OCI-LY3 (cell line): ENCODE data around the gene LDB2.

ENCODE experiments used
- H2AFZ ChIP-seq: fragments of 200-600, 300-600 bp; shearing (Covaris generic); 2 replicates; pipeline ENCODE4 v1.6.0; 2014; ENCODE audit warnings: antibody characterized with exemption, low read depth, low read length
- H3K27ac ChIP-seq: fragments of 200-600, 300-600 bp; sonication (generic); 2 replicates; pipeline ENCODE4 v1.5.1; 2014; ENCODE audit warnings: mild to moderate bottlenecking, low read length, moderate library complexity, mixed read lengths
- H3K27me3 ChIP-seq: fragments of 200-600, 300-600 bp; sonication (generic); 2 replicates; pipeline ENCODE4 v1.6.1; 2014; ENCODE audit warnings: low read depth, low read length, mixed read lengths
- H3K36me3 ChIP-seq: fragments of 200-600, 300-600 bp; sonication (generic); replicated peaks from 2 replicates; pipeline ENCODE3; 2014; ENCODE audit warnings: low read depth, low read length, mixed read lengths
- H3K4me1 ChIP-seq: fragments of 300-600, 200-600 bp; sonication (generic); 2 replicates; pipeline ENCODE4 v1.6.1; 2014; ENCODE audit warnings: low read length, mixed read lengths
- H3K4me2 ChIP-seq: fragments of 200-600, 300-600 bp; sonication (generic); 2 replicates; pipeline ENCODE4 v1.6.1; 2014; ENCODE audit warnings: low read length, mixed read lengths
- H3K4me3 ChIP-seq: fragments of 300-600, 200-600 bp; sonication (generic); 2 replicates; pipeline ENCODE4 v1.5.1; 2014; ENCODE audit warnings: antibody characterized with exemption, mild to moderate bottlenecking, low read length, moderate library complexity
- H3K79me2 ChIP-seq: fragments of 300-600, 200-600 bp; shearing (Covaris generic); 2 replicates; pipeline ENCODE4 v1.6.1; 2014; ENCODE audit warnings: mild to moderate bottlenecking, low read length, mixed read lengths
- H3K9ac ChIP-seq: fragments of 300-600, 200-600 bp; shearing (Covaris generic); 2 replicates; pipeline ENCODE4 v1.6.0; 2014; ENCODE audit warnings: mild to moderate bottlenecking, low read length, moderate library complexity
- H3K9me3 ChIP-seq: fragments of 200-600, 300-600 bp; shearing (Covaris generic); 2 replicates; pipeline ENCODE4 v1.6.1; 2014; ENCODE audit warnings: low read length, mixed read lengths; ENCODE audit not compliant: insufficient read depth
- H4K20me1 ChIP-seq: fragments of 200-600, 300-600 bp; sonication (generic); 2 replicates; pipeline ENCODE4 v1.6.1; 2016; ENCODE audit warnings: low read length, mixed read lengths; ENCODE audit not compliant: insufficient read depth
- EZH2phosphoT487 ChIP-seq: fragments of 200-600 bp; shearing (Covaris generic); IDR thresholded peaks from 2 replicates; pipeline ENCODE4 v1.6.1; 2018; ENCODE audit warnings: antibody characterized with exemption, mixed run types, low read depth
- TF ChIP-seq, protein P1 (sequence below): fragments of 200-600, 300-600 bp; sonication (generic); IDR thresholded peaks from 2 replicates; pipeline ENCODE4 v1.5.1; 2014; ENCODE audit warnings: antibody characterized with exemption, low read length, low read depth

The LDB2 gene

DNA sequence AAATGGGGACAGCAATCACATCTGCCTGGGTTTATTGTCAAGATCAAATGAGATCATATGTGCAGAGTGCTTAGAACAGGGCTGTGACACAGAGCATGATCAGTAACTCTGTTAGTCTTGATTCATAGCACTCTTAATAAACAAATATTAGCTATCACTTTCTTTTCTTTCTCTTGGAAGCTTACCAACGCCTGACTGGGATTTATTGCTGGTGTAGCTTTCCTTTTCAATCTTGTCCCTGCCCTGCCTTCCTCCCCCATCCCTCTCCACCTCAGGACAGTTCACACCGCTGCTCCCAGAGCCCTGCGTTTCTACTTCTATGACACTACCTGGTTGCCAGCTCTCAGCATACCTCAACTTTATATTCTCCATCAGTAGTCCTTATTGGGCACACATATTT lies 120.7 kb downstream of the LDB2 start:
- no peak for TF ChIP-seq EZH2phosphoT487
- TF ChIP-seq, protein P1, sequence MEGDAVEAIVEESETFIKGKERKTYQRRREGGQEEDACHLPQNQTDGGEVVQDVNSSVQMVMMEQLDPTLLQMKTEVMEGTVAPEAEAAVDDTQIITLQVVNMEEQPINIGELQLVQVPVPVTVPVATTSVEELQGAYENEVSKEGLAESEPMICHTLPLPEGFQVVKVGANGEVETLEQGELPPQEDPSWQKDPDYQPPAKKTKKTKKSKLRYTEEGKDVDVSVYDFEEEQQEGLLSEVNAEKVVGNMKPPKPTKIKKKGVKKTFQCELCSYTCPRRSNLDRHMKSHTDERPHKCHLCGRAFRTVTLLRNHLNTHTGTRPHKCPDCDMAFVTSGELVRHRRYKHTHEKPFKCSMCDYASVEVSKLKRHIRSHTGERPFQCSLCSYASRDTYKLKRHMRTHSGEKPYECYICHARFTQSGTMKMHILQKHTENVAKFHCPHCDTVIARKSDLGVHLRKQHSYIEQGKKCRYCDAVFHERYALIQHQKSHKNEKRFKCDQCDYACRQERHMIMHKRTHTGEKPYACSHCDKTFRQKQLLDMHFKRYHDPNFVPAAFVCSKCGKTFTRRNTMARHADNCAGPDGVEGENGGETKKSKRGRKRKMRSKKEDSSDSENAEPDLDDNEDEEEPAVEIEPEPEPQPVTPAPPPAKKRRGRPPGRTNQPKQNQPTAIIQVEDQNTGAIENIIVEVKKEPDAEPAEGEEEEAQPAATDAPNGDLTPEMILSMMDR: no peak
- no peaks in the 10 kb centered on the region; the same call in 1 of the 2 replicates for H3K27me3 ChIP-seq
- H3K27ac ChIP-seq: no peak overlapping the region

DNA sequence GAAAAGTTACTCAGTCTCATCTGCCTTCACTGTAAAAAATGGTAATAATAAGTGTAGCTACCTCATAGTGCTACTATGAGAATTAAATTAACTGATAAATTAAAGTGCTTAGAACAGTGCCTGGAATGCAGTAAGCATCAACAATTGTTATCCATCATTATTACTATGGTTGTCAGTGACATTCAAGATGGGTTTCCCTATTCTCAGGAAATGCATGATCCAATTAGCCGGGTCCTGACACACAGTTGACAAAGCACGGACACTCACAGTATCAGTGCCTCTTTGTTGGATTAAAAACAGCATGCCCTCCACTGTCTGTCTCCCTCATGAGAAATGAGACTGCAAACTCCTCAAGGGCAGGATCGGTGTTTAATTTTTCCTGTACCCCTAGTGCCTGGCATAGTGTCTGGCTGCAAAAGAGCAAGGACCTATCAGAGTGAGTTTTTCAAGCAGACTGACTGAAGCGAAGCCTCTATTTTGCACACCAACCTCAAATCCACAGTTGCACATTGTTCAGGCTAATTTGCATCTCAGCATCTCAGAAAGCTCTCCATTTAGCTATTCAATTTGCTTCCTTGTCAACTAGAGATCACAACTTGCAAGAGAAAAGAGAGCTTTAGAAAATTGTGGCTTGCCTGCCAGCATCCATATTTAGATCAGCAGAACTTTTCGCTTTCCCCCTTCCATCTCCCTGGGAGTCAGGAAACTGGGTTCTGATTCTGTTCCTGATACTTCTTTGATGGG lies 122.9 kb downstream of the LDB2 start:
- Histone ChIP-seq H3K4me1 (no peaks in the 10 kb centered on the region), H3K36me3 (no peaks in the 10 kb centered on the region), H3K27ac (no peak overlapping the region), H4K20me1 (no peaks in the 10 kb centered on the region), H3K4me3 (no peak overlapping the region), H3K4me2 (no peak overlapping the region), H3K79me2 (no peaks in the 10 kb centered on the region), H3K9me3 (no peaks in the 10 kb centered on the region), H3K27me3 (no peaks in the 10 kb centered on the region; the same call in 1 of the 2 replicates), H3K9ac (no peak overlapping the region), H2AFZ (no peak overlapping the region)
- no peak for TF ChIP-seq EZH2phosphoT487
- TF ChIP-seq, protein P1: no peak

More for the DNA sequence above, 120.7 kb downstream of the LDB2 start:
- no peak overlapping the region for H3K4me2 ChIP-seq
- H2AFZ ChIP-seq: no peak overlapping the region
- H3K79me2 ChIP-seq: no peaks in the 10 kb centered on the region
- no peak overlapping the region for H3K9ac ChIP-seq
- H3K9me3 ChIP-seq: no peaks in the 10 kb centered on the region
- H3K4me1 ChIP-seq: no peaks in the 10 kb centered on the region
- no peaks in the 10 kb centered on the region for H3K36me3 ChIP-seq
- no peaks in the 10 kb centered on the region for H4K20me1 ChIP-seq
- no peak overlapping the region for H3K4me3 ChIP-seq

DNA sequence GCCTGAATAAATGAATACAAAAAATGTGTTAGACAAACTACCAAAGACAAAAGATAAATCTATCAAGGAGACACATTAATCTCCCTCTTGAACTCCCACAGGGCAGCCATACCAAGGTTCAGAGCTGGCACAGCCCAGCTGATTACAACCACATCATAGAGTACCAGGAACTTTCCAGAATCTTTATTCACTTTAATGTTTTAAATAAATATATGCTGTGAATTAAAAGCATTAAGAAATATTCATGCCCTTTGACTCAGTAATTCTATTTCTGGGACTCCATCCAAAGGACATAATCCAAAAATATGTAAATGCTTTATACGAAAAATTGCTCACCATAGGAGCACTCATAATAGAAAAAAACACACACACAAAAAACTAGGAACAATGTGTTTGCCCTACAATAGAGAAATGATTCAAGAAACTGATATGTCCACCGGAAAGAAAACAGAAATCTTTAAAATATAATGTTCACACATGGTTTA lies 126.0 kb downstream of the LDB2 start:
- H3K4me3 ChIP-seq: no peak overlapping the region
- TF ChIP-seq, protein P1: no peak
- TF ChIP-seq EZH2phosphoT487: no peak
- H3K9me3 ChIP-seq: no peaks in the 10 kb centered on the region
- H4K20me1 ChIP-seq: no peaks in the 10 kb centered on the region
- H3K27me3 ChIP-seq: no peaks in the 10 kb centered on the region; the same call in 1 of the 2 replicates
- no peak overlapping the region for H2AFZ ChIP-seq
- no peaks in the 10 kb centered on the region for H3K36me3 ChIP-seq
- H3K4me1 ChIP-seq: no peaks in the 10 kb centered on the region
- no peaks in the 10 kb centered on the region for H3K79me2 ChIP-seq
- H3K27ac ChIP-seq: no peak overlapping the region
- no peak overlapping the region for H3K4me2 ChIP-seq
- no peak overlapping the region for H3K9ac ChIP-seq

DNA sequence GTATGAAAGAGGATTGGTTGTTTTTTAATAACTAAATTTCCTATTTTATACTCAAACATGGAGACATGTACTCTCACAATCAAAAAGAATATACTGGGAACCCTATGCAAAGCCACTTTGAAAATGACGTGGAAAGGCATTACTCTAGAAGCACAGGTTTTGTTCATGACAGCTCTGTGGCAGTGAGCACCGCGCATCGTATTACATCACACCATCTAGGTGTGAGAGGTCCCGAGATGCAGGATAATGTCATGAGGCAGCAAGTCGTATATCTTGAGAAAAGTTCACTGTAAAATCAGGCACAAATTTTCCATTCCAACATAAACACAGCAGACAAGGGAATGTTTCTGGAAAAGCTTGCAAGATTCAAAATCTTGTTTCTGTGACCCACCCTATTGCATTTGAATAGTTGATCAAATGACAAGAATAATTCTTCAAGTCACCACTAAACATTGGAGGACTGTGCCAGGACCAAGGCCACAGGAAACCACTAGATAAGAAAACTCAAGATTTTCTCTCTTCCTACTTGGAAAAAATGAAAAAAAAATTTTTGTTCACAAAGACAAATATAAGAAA lies 127.6 kb downstream of the LDB2 start:
- H3K27me3 ChIP-seq: no peaks in the 10 kb centered on the region
- H2AFZ ChIP-seq: no peak overlapping the region
- no peaks in the 10 kb centered on the region for H3K79me2 ChIP-seq
- TF ChIP-seq EZH2phosphoT487: no peak
- TF ChIP-seq, protein P1: no peak
- no peak overlapping the region for H3K4me2 ChIP-seq
- no peaks in the 10 kb centered on the region for H3K36me3 ChIP-seq
- no peaks in the 10 kb centered on the region for H3K4me1 ChIP-seq
- no peaks in the 10 kb centered on the region for H3K9me3 ChIP-seq
- H3K27ac ChIP-seq: no peak overlapping the region
- H3K9ac ChIP-seq: no peak overlapping the region
- H4K20me1 ChIP-seq: no peaks in the 10 kb centered on the region
- H3K4me3 ChIP-seq: no peak overlapping the region
